GM12892 (cell line): Measurements from ENCODE around the gene SGPP2.

ENCODE experiments used
- DNase-seq: peaks from one replicate; pipeline ENCODE4 v3.0.0; 2011; ENCODE audit not compliant: insufficient read length
- FAIRE-seq: peaks from 2 replicates; lab custom pipeline; 2011; peaks lifted over from hg19 to GRCh38; lab: Jason Lieb, UNC
- POLR2A ChIP-seq: IDR thresholded peaks from 2 replicates; pipeline ENCODE4 v1.6.1; 2011; ENCODE audit warnings: low read depth, low read length, control low read depth
- POLR2AphosphoS5 ChIP-seq: IDR thresholded peaks from 2 replicates; pipeline ENCODE4 v1.6.1; 2011; ENCODE audit warnings: low read depth, low read length, control low read depth
- TAF1 ChIP-seq: IDR thresholded peaks from 2 replicates; pipeline ENCODE4 v1.6.1; 2011; ENCODE audit warnings: low read depth, mild to moderate bottlenecking, control low read depth, low read length, borderline replicate concordance

Gene SGPP2

GRCh38 chr2:222561817-222562645 is 137.7 kb downstream of the SGPP2 start:
- peak; percentile 44 for DNase-seq
- TF ChIP-seq POLR2A: 0 out of 2 replicates have a peak, but pooled peaks have one; percentile 26
- no peak for TF ChIP-seq POLR2AphosphoS5
- peak; percentile 88 for FAIRE-seq

- no peak for DNase-seq
- no peak for FAIRE-seq
- TF ChIP-seq POLR2AphosphoS5 (no peak), POLR2A (no peak), TAF1 (no peak)
Measured at GRCh38 chr2:222563106-222563718, 138.9 kb downstream of the SGPP2 start.

GRCh38 chr2:222563936-222564335 is 139.6 kb downstream of the SGPP2 start:
- DNase-seq (no peak), FAIRE-seq (no peak)
- TF ChIP-seq POLR2A: no peak
- TF ChIP-seq TAF1: no peak
- no peak for TF ChIP-seq POLR2AphosphoS5

- DNase-seq (no peak), FAIRE-seq (no peak)
- no peak for TF ChIP-seq POLR2AphosphoS5
- no peak for TF ChIP-seq TAF1
- TF ChIP-seq POLR2A: no peak
Measured at GRCh38 chr2:222566229-222566628, 141.9 kb downstream of the SGPP2 start.

- DNase-seq (no peak), FAIRE-seq (no peak)
- TF ChIP-seq TAF1 (no peak), POLR2A (0 out of 2 replicates have a peak, but pooled peaks have one; percentile 5)
Measured at GRCh38 chr2:222568865-222569264, 144.5 kb downstream of the SGPP2 start.

- TF ChIP-seq POLR2AphosphoS5: no peak
- TF ChIP-seq TAF1: no peak
- TF ChIP-seq POLR2A: no peak
- no peak for FAIRE-seq
- DNase-seq: no peak
Measured at GRCh38 chr2:222569826-222570225, 145.5 kb downstream of the SGPP2 start.

GRCh38 chr2:222572264-222572721 is 147.9 kb downstream of the SGPP2 start:
- FAIRE-seq: no peak
- no peak for TF ChIP-seq POLR2A
- no peak for TF ChIP-seq POLR2AphosphoS5
- no peak for TF ChIP-seq TAF1
- no peak for DNase-seq

GRCh38 chr2:222572751-222573174 is 148.4 kb downstream of the SGPP2 start:
- DNase-seq: no peak
- TF ChIP-seq TAF1: no peak
- no peak for TF ChIP-seq POLR2AphosphoS5
- no peak for FAIRE-seq

GRCh38 chr2:222575618-222576017 is 151.3 kb downstream of the SGPP2 start:
- no peak for FAIRE-seq
- no peak for TF ChIP-seq TAF1
- no peak for TF ChIP-seq POLR2AphosphoS5
- no peak for TF ChIP-seq POLR2A

GRCh38 chr2:222576171-222577081 is 152.1 kb downstream of the SGPP2 start:
- DNase-seq: no peak
- FAIRE-seq: no peak
- TF ChIP-seq POLR2A (no peak), POLR2AphosphoS5 (no peak), TAF1 (no peak)

More at GRCh38 chr2:222575618-222576017, 151.3 kb downstream of the SGPP2 start:
- DNase-seq: no peak

- FAIRE-seq: no peak
- TF ChIP-seq POLR2AphosphoS5 (no peak), TAF1 (no peak), POLR2A (no peak)
- no peak for DNase-seq
Measured at GRCh38 chr2:222577341-222577740, 153.0 kb downstream of the SGPP2 start.
